Breast epithelium (tissue), 3 donors: ENCODE results near the gene RAP1GAP2.

Experiments
- POLR2A ChIP-seq: fragments of 450-650 bp; IDR thresholded peaks from one replicate; pipeline ENCODE4 v1.6.1; 2016; ENCODE audit warnings: antibody characterized with exemption, mild to moderate bottlenecking, moderate library complexity
- TF ChIP-seq, protein P1 (sequence below), 3 donors: fragments of 450-650 bp; IDR thresholded peaks; one replicate each; pipeline ENCODE4 v1.5.1; 2016 to 2017; ENCODE audit warnings: antibody characterized with exemption in 3 of 3, mild to moderate bottlenecking in 3 of 3, moderate library complexity in 3 of 3

GRCh38 chr17:2926019-2926650 lies 129.9 kb downstream of the RAP1GAP2 start:
- TF ChIP-seq, protein P1, sequence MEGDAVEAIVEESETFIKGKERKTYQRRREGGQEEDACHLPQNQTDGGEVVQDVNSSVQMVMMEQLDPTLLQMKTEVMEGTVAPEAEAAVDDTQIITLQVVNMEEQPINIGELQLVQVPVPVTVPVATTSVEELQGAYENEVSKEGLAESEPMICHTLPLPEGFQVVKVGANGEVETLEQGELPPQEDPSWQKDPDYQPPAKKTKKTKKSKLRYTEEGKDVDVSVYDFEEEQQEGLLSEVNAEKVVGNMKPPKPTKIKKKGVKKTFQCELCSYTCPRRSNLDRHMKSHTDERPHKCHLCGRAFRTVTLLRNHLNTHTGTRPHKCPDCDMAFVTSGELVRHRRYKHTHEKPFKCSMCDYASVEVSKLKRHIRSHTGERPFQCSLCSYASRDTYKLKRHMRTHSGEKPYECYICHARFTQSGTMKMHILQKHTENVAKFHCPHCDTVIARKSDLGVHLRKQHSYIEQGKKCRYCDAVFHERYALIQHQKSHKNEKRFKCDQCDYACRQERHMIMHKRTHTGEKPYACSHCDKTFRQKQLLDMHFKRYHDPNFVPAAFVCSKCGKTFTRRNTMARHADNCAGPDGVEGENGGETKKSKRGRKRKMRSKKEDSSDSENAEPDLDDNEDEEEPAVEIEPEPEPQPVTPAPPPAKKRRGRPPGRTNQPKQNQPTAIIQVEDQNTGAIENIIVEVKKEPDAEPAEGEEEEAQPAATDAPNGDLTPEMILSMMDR (IDR thresholded peaks at IDR 0.05) = no peak
- no peak for TF ChIP-seq POLR2A
